Immature natural killer cell (primary cell): ENCODE data around the gene CACNA1B. TPM values are rescaled to one million over a fixed set of nuclear protein-coding genes. Genes with fewer than 3 reads are reported as not detected.

Experiments used
- DNase-seq, 3 donors: peaks; one replicate each; pipeline ENCODE4 v3.0.0; 2022; ENCODE audit warnings: mixed read lengths in 1 of 3
- H3K27ac Mint-ChIP-seq, 6 donors: one replicate each; pipeline ENCODE4 v1.8.0; 2020; ENCODE audit warnings: mixed read lengths in 6 of 6, mild to moderate bottlenecking in 5 of 6, inconsistent platforms in 4 of 6, moderate library complexity in 3 of 6
- H3K27me3 Mint-ChIP-seq, 3 donors: one replicate each; pipeline ENCODE4 v1.8.0; 2020 to 2021; ENCODE audit warnings: low read depth in 3 of 3, mild to moderate bottlenecking in 3 of 3, mixed read lengths in 3 of 3, moderate library complexity in 3 of 3, inconsistent platforms in 1 of 3
- H3K36me3 Mint-ChIP-seq, 3 donors: one replicate each; pipeline ENCODE4 v1.8.0; 2020; ENCODE audit warnings: mixed read lengths in 3 of 3, inconsistent platforms in 2 of 3, mild to moderate bottlenecking in 2 of 3
- H3K4me1 Mint-ChIP-seq, 2 donors: one replicate each; pipeline ENCODE4 v1.8.0; 2020; ENCODE audit warnings: inconsistent platforms in 2 of 2, mild to moderate bottlenecking in 2 of 2, mixed read lengths in 2 of 2, moderate library complexity in 1 of 2
- H3K4me3 Mint-ChIP-seq, 5 donors: one replicate each; pipeline ENCODE4 v1.8.0; 2020; ENCODE audit warnings: mild to moderate bottlenecking in 5 of 5, mixed read lengths in 5 of 5, inconsistent platforms in 3 of 5, moderate library complexity in 3 of 5
- H3K9me3 Mint-ChIP-seq, 6 donors: one replicate each; pipeline ENCODE4 v1.8.0; 2020; ENCODE audit warnings: mild to moderate bottlenecking in 6 of 6, mixed read lengths in 6 of 6, inconsistent platforms in 4 of 6, moderate library complexity in 3 of 6
- polyA plus RNA-seq, 3 donors: library from polyadenylated mRNA; unstranded; fragments of 300-500 nt; fragmentation: Illumina TruSeq; gene quantifications; one replicate each; pipeline ENCODE4 v1.2.3, GENCODE V29; 2021

The CACNA1B gene
- polyA plus RNA-seq, 3 donors from 2014 or later, result not detected

DNA sequence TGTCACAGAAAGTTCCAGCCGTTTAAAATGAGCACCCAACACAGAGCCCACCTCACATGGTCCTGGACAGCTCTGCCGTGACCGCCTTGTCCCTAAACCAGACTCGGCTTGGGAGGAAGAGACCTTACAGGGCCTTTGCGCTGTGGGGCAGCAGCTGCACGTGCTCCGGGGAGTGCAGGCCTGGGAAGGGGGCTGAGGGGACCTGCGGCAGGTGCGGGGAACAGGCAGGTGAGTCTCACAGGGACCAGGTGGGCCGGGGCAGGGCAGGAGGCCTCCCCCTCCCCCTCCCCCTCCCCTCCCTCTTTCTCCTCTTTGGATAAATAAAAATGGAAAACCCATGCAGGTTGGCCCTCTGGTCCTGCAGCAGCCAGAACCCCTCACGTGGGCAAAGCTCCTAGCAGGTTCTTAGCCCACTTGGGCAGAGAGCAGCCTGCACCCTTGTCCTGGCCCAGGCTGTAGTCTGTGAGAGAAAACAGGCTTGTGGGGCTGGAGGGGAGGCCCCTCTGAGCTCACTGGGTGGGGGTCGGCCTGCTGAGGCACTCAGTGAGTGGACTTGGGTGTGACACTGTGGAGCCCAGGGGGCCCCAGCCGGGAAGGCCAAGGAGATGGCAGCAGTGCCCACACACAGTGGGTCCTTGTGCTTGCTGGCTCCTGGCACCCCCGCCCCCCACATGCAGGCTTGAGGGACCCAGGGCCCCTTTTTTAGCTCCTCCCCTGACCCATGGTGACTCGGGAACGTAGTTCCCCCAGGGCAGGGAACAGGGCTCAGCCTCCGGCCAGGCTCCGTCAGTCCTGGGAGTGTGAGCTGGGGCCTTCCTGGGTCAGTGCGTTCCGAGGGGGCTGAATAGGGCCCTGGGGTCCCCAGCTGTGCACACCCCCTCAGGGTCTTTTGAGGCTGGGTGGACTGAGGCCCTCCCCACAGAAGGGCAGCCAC is 40.0 kb upstream of the CACNA1B start:
- DNase-seq, result no peak
- peaks cover 10 to 16% (median 14%) of the 10 kb centered on the region in 3 donors for H3K36me3 Mint-ChIP-seq
- peaks cover 0 to 2% of the 10 kb centered on the region in 2 donors for H3K4me1 Mint-ChIP-seq
- no peaks in the 10 kb centered on the region for H3K9me3 Mint-ChIP-seq
- H3K27ac Mint-ChIP-seq, result no peak overlapping the region
- H3K4me3 Mint-ChIP-seq, result no peak overlapping the region
- peaks cover 2 to 3% (median 2%) of the 10 kb centered on the region in 3 donors for H3K27me3 Mint-ChIP-seq

DNA sequence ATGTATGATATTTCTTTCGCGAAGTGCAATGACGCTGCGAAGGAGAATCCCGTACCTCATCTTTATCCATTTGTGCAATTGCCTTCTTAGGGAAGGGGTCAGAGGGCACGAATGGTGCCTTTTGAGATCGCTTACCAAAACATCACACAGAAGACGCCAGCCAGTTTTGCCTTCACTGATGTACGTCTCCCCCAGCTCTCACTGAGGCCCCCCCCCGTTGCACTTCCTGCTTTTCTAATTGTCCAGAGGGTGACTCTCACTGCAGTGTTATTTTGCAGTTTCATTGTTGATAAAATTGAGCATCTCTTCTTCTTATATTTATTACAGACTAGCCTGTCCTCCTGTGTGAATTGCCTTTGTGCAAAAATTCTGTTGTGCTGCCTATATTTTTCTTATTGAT is 39.0 kb upstream of the CACNA1B start:
- H3K36me3 Mint-ChIP-seq, result peaks cover 10 to 16% (median 14%) of the 10 kb centered on the region in 3 donors
- H3K27me3 Mint-ChIP-seq, result peaks cover 2 to 3% (median 2%) of the 10 kb centered on the region in 3 donors
- no peaks in the 10 kb centered on the region for H3K9me3 Mint-ChIP-seq
- H3K4me3 Mint-ChIP-seq, result no peak overlapping the region
- H3K27ac Mint-ChIP-seq, result no peak overlapping the region
- no peak for DNase-seq
- H3K4me1 Mint-ChIP-seq, result peaks cover 0 to 2% of the 10 kb centered on the region in 2 donors

DNA sequence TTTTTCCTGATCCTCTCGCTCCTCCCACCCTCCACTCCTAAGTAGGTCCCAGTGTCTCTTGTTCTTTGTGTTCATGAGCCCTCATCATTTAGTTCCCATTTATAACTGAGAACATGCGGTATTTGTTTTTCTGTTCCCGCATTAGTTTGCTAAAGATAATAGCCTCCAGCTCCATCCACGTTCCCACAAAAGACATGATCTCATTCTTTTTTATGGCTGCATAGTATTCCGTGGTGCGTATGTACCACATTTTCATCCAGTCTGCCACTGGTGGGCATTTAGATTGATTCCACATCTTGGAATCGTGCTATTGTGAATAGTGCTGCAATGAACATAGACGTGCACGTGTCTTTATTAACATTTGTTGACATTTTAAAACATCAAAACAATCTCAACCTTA is 34.2 kb upstream of the CACNA1B start:
- no peaks in the 10 kb centered on the region for H3K4me1 Mint-ChIP-seq
- peaks cover 0 to 3% (median 0%) of the 10 kb centered on the region in 3 donors for H3K27me3 Mint-ChIP-seq
- H3K36me3 Mint-ChIP-seq, result peaks cover 9 to 10% (median 10%) of the 10 kb centered on the region in 3 donors
- no peak overlapping the region for H3K4me3 Mint-ChIP-seq
- no peak for DNase-seq
- H3K27ac Mint-ChIP-seq, result no peak overlapping the region
- H3K9me3 Mint-ChIP-seq, result no peaks in the 10 kb centered on the region

DNA sequence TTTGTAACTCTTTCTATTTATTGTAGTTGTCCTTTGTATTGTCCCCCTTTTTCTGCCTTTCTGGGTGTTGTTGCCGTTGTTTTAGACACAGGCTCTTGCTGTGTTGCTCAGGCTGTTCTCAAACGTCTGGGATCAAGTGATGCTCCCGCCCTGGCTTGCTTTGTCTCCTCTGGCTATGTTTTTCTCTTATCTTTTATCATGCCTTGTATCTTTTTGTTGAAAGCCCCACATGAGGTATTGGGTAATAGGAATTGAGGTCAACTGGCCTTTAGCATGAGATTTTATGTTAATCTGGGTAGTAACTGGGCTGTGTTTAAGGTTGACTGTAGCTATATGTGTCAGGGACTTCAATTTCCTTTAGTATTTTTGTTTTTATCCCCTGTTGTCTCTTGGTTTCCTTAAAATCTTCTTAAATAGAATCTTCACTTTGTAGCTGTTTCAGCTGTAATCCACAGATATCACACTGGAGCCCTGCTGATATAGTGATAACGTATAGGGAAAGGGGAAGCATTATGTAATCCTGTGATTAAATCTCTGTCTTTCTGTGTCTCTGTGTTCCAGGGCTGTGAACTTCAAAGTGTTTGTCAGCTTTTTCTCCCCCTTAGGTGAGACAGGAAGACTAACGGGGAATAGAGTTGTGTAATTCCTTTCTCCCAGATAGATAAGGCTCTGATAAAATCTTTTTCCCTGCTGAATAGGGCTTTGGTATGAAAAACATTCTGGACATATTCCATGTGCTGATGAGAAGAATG is 25.9 kb upstream of the CACNA1B start:
- peaks cover 14 to 33% (median 26%) of the 10 kb centered on the region in 6 donors for H3K9me3 Mint-ChIP-seq
- no peaks in the 10 kb centered on the region for H3K4me1 Mint-ChIP-seq

DNA sequence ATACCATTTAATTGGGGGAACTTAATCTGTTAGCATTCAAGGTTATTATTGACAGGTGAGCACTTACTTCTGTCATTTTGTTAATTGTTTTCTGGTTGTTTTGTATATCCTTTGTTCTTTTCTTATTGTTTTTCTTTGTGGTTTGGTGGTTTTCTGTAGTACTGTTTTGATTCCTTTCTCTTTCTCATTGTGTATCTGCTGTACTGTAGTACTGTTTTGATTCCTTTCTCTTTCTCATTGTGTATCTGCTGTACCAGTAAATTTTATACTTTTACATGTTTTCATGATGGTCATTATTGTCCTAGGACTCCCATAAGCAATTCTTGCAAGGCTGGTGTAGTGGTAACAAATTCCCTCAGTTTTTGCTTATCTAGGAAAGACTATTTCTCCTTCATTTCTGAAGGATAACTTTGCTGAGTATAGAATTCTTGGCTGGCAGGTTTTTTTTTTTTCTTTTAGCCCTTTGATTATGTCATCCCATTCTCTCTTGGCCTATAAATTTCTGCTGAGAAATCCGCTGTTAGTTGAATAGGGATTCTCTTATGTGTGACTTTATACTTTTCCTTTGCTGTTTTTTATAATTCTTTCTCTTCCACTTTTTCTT is 24.1 kb upstream of the CACNA1B start:
- no peak overlapping the region for H3K4me3 Mint-ChIP-seq
- peaks cover 9 to 16% (median 10%) of the 10 kb centered on the region in 3 donors for H3K36me3 Mint-ChIP-seq
- DNase-seq, result no peak
- peaks cover 0 to 8% (median 1%) of the 10 kb centered on the region in 3 donors for H3K27me3 Mint-ChIP-seq
- peaks cover 14 to 33% (median 26%) of the 10 kb centered on the region in 6 donors for H3K9me3 Mint-ChIP-seq
- no peak overlapping the region for H3K27ac Mint-ChIP-seq
- no peaks in the 10 kb centered on the region for H3K4me1 Mint-ChIP-seq

More for the DNA sequence above, 25.9 kb upstream of the CACNA1B start:
- Mint-ChIP-seq H3K27ac (no peak overlapping the region), H3K36me3 (peaks cover 9 to 16% (median 10%) of the 10 kb centered on the region in 3 donors), H3K4me3 (no peak overlapping the region), H3K27me3 (peaks cover 0 to 8% (median 1%) of the 10 kb centered on the region in 3 donors)
- no peak for DNase-seq

DNA sequence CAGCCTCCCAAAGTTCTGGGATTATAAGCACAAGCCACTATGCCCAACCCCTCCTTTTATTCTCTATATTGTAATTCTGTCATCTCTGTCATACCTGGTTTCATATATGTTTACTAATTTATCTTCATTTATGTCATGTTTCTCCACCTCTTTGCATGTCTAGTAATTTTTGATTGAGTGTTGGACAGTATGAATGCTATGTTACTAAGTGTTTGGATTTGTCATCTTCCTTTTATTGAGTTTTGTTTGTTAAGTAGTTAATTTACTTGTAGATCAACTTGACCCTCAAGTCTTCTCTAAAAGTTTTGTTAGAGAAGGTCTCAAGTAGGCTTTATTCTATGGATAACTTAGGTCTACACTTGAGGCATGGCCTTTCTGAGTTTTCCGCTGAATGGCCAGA is 17.2 kb upstream of the CACNA1B start:
- Mint-ChIP-seq H3K9me3 (peaks cover 10 to 38% (median 25%) of the 10 kb centered on the region in 6 donors), H3K36me3 (peaks cover 5 to 10% (median 6%) of the 10 kb centered on the region in 3 donors), H3K4me3 (no peak overlapping the region), H3K4me1 (no peaks in the 10 kb centered on the region), H3K27me3 (peaks cover 2 to 8% (median 4%) of the 10 kb centered on the region in 3 donors), H3K27ac (no peak overlapping the region)
- no peak for DNase-seq

DNA sequence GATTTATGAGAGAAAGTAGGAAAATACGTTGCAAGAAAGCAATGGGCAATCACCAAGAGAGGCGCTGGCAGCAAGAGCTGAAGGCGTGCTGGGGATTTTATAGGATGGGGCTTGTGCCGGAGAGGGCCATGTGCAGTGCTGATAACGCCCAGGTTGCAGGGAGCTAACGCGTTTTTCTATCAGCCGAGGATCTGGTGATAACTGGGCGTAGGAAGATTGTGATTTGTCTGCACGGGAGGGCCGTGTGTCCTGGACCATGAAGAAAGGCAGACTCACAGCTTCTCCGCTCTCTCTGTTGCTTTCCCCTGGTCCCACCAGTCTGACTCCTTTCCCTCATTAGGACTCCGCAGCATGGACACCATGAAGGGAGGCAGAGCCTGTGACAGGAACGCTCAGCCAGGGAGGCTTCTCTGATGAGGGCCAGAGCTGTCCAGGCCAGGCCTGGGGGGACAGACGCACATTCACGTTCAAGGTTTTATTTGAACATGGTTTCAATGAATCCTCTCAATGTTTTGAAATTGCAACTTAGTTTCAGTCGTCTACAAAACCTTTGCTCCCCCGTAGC is 11.9 kb upstream of the CACNA1B start:
- Mint-ChIP-seq H3K27me3 (peaks cover 3 to 9% (median 8%) of the 10 kb centered on the region in 3 donors), H3K9me3 (peaks cover 2 to 14% (median 9%) of the 10 kb centered on the region in 6 donors), H3K4me3 (no peak overlapping the region), H3K27ac (no peak overlapping the region), H3K4me1 (no peaks in the 10 kb centered on the region), H3K36me3 (peaks cover 0 to 4% (median 0%) of the 10 kb centered on the region in 3 donors)
- DNase-seq, result no peak

DNA sequence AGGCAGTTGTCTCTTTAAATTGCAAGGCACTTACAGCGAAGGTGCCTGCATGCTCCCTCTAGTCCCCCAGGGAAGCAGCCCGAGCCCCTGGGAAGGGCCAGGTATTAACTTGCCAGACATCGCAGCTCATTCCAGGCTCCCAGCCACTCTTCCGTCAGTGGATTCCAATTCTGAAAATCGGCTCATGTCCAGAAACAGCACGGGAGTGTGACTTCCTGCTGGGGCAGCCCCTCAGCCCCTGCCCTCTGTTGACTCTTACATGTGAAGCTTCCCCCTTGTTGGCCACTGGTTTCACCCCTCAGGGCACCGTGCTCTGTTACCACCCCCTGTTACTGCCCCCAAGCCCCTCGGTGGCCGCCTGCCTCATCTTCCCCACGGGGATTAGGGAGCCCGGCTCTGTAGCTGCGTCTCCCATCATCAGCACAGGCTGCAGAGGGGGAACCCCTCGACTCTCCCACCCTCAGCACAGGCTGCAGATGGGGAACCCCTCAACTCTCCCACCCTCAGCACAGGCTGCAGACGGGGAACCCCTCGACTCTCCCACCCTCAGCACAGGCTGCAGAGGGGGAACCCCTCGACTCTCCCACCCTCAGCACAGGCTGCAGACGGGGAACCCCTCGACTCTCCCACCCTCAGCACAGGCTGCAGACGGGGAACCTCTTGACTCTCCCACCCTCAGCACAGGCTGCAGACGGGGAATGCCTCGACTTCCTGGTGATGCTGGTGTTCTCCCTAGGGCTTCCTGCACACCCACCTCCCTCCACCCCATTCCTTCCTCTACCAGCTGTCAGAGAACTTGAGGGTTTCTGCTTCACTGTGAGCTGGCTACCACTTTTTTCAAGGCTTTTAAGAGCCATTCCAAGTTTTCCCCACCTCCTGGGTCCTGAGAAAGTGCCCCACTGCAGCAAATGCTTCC is 11.1 kb upstream of the CACNA1B start:
- H3K9me3 Mint-ChIP-seq, result peaks cover 0 to 7% (median 6%) of the 10 kb centered on the region in 6 donors
- peaks cover 3 to 9% (median 3%) of the 10 kb centered on the region in 3 donors for H3K27me3 Mint-ChIP-seq
- no peak overlapping the region for H3K27ac Mint-ChIP-seq
- no peaks in the 10 kb centered on the region for H3K36me3 Mint-ChIP-seq
- no peak overlapping the region for H3K4me3 Mint-ChIP-seq
- no peak for DNase-seq
- no peaks in the 10 kb centered on the region for H3K4me1 Mint-ChIP-seq

DNA sequence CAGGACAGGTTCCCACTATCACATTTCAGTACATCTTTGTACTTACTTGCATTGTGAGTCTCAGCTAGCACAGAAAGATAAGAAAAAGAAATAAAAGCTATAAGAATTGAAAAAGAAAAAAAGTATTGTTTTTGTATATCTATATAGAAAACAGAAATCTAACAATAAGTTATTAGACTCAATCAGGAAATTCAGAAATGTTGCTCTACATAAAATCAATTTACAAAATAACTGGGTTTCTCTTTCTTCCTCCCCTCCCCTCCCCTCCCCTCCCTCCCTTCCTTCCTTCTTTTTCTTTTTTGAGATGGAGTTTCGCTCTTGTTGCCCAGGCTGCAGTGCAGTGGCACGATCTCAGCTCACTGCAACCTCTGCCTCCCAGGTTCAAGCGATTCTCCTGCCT is 7.2 kb upstream of the CACNA1B start:
- Mint-ChIP-seq H3K4me3 (no peak overlapping the region), H3K9me3 (peaks cover 0 to 3% (median 0%) of the 10 kb centered on the region in 6 donors), H3K4me1 (no peaks in the 10 kb centered on the region), H3K36me3 (no peaks in the 10 kb centered on the region), H3K27ac (no peak overlapping the region), H3K27me3 (peaks cover 6 to 9% (median 7%) of the 10 kb centered on the region in 3 donors)
- DNase-seq, result no peak

DNA sequence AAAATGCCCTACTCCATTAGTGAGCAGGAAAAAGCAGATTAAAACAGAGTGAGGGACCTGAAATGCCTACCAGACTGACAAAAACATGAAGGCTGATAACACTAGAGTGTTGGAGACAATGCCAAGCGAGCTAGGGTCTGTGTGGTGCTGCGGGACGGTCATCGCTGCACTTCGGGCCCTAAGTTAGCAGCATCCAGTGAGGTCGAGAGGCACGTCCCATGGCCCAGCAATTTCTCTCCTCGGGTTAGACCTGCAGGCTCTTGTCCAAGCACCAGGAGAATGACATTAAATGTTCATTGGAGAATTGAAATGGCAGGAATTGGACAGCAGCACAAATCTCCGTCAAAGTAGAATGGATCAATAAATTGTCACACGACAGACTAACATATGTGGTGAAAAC is 5.3 kb upstream of the CACNA1B start:
- H3K36me3 Mint-ChIP-seq, result no peaks in the 10 kb centered on the region
- no peak overlapping the region for H3K27ac Mint-ChIP-seq
- peaks cover 6 to 14% (median 9%) of the 10 kb centered on the region in 3 donors for H3K27me3 Mint-ChIP-seq
- no peak for DNase-seq
- no peak overlapping the region for H3K4me3 Mint-ChIP-seq
- peaks cover 0 to 3% of the 10 kb centered on the region in 2 donors for H3K4me1 Mint-ChIP-seq
- peaks cover 0 to 6% (median 0%) of the 10 kb centered on the region in 6 donors for H3K9me3 Mint-ChIP-seq

DNA sequence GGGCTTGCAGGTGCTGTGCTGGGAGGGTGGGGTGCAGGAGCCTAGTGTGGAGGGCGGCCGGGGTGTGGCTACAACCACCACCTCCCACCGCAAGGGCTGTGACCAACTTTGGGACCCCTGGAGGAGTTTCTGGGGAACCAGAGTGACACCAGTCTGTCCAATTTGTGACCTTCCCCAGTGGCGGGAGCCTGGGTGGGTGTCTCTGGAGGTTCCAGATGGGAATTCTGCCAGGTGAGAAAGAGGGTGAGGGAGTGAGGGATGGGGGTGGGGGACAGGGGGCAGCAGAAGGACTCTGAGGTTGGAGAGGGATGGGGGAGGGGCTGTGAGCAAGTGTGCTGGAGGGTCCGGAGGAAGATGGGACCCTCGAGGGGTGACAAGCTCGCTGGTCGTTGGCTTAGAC is 4.2 kb upstream of the CACNA1B start:
- Mint-ChIP-seq H3K9me3 (peaks cover 0 to 6% (median 0%) of the 10 kb centered on the region in 6 donors), H3K27ac (no peak overlapping the region), H3K27me3 (peaks cover 4 to 14% (median 6%) of the 10 kb centered on the region in 3 donors), H3K4me1 (peaks cover 0 to 3% of the 10 kb centered on the region in 2 donors), H3K36me3 (no peaks in the 10 kb centered on the region), H3K4me3 (no peak overlapping the region)
- no peak for DNase-seq

DNA sequence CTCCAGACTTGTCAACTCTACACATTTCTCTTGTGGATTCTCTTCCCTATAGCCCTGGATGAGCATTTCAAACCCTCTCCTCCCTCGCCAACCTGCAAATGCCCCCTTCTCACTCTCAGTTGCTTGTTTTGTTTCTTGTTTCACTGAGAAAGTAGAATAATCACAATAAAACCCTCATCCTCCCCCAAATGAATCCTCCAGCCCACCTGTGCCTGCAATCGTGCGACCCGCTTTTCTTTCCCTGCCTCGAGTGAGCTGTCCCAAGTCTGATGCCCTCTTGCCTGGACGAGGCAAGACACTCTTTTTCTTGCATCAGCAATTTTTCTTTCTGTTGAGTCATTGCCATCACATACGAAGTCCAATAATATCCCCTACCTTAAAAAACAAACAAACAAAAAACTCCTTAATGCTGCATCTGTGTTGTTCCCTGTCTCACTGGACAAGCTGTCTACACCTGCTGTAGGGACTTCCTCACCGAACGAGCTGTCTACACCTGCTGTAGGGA is 3.7 kb upstream of the CACNA1B start:
- Mint-ChIP-seq H3K36me3 (no peaks in the 10 kb centered on the region), H3K4me3 (no peak overlapping the region), H3K4me1 (peaks cover 0 to 3% of the 10 kb centered on the region in 2 donors), H3K9me3 (peaks cover 0 to 6% (median 0%) of the 10 kb centered on the region in 6 donors), H3K27me3 (peaks cover 2 to 14% (median 6%) of the 10 kb centered on the region in 3 donors), H3K27ac (no peak overlapping the region)
- no peak for DNase-seq
